ENCODE results near the gene SGCD. TPM values are rescaled to one million over a fixed set of nuclear protein-coding genes. Genes with fewer than 3 reads are reported as not detected.

The SGCD gene
- total and polyA plus RNA-seq, 9 of the 15 experiments (the other 6 are each of a cell fraction or from before 2014, with no cell fraction given), result not detected

GRCh38 chr5:156432830-156433105 is 105.8 kb downstream of the SGCD start:
- WGBS (ENCODE audit: insufficient coverage, low coverage, missing lambda C conversion rate), result 0% methylated on average over 1 of the region's 1 CpG
- H3K9me1 ChIP-seq (ENCODE audit: control insufficient read depth, insufficient read depth, low read length), result no peaks in the 10 kb centered on the region
- no peak overlapping the region for H3K4me3 ChIP-seq
- H2AFZ ChIP-seq (ENCODE audit: low read depth, low read length), result no peak overlapping the region
- ChIA-PET CTCF (ENCODE audit: low intra/inter-chr PET ratio) (no interaction called here), POLR2A (no interaction called here)
- no peak overlapping the region for H3K4me2 ChIP-seq (ENCODE audit: insufficient read depth, low read length)
- no peak for FAIRE-seq
- no peak for ATAC-seq
- intact Hi-C loops (cut with micrococcal nuclease), result no loop called here
- BruUV-seq (replicated peaks), result no TSS peak
- in situ Hi-C loops (cut with MboI), result no loop called here
- H3K27ac ChIP-seq (ENCODE audit: extremely low read depth, low read depth, low read length), result no peak overlapping the region
- DNase-seq (ENCODE audit: extremely low read depth in 1 of 4, low spot score in 3 of 4), result no peak
- H3K9me3 ChIP-seq (replicated peaks; ENCODE audit: control insufficient read depth, insufficient read depth, low read depth, low read length), result no peaks in the 10 kb centered on the region; the same call in 1 of the 2 replicates
- H3K4me1 ChIP-seq (replicated peaks in 1 of 2; ENCODE audit: control insufficient read depth in 2 of 2, insufficient read depth in 2 of 2, low read length in 2 of 2), result no peaks in the 10 kb centered on the region
- H3K9ac ChIP-seq (ENCODE audit: insufficient read depth in 1 of 2, low read depth in 2 of 2, low read length in 2 of 2), result no peak overlapping the region
- no peaks in the 10 kb centered on the region for H3K27me3 ChIP-seq (ENCODE audit: control insufficient read depth in 2 of 2, insufficient read depth in 2 of 2, low read length in 2 of 2)
- H3K79me2 ChIP-seq (ENCODE audit: control insufficient read depth, insufficient read depth, low read length), result no peaks in the 10 kb centered on the region
- H3K36me3 ChIP-seq (ENCODE audit: control insufficient read depth, insufficient read depth, low read length), result no peaks in the 10 kb centered on the region
- no peaks in the 10 kb centered on the region for H4K20me1 ChIP-seq (replicated peaks; ENCODE audit: control insufficient read depth, insufficient read depth, low read length)
- TF ChIP-seq STAT5B (CRISPR knock-in tag; IDR thresholded peaks at IDR 0.05), result no peak
- no peak for TF ChIP-seq ZNF146 (CRISPR knock-in tag; IDR thresholded peaks at IDR 0.05; ENCODE audit: unreplicated experiment)
- TF ChIP-seq E4F1 (CRISPR knock-in tag; IDR thresholded peaks at IDR 0.05; ENCODE audit: borderline replicate concordance), result no peak
- no peak for TF ChIP-seq MCM7 (IDR thresholded peaks at IDR 0.05)
- TF ChIP-seq SIX5 (IDR thresholded peaks at IDR 0.05; ENCODE audit: borderline replicate concordance in 1 of 2, insufficient read depth in 1 of 2, low read depth in 1 of 2, low read length in 2 of 2), result no peak
- TF ChIP-seq ZNF589 (CRISPR knock-in tag; IDR thresholded peaks at IDR 0.05; ENCODE audit: low read depth), result no peak
- no peak for TF ChIP-seq SMARCC2 (IDR thresholded peaks at IDR 0.05; ENCODE audit: low read depth)
- TF ChIP-seq KAT2B (IDR thresholded peaks at IDR 0.05; ENCODE audit: low read depth, low read length), result no peak
- TF ChIP-seq HMG20A (CRISPR knock-in tag; conservative IDR thresholded peaks at IDR 0.05), result no peak
- TF ChIP-seq ZNF766 (CRISPR knock-in tag; conservative IDR thresholded peaks at IDR 0.05), result no peak
- TF ChIP-seq ZNF165 (CRISPR knock-in tag; IDR thresholded peaks at IDR 0.05; ENCODE audit: borderline replicate concordance), result no peak
- no peak for TF ChIP-seq KLF16 (IDR thresholded peaks at IDR 0.05)
- no peak for TF ChIP-seq MBD1 (CRISPR knock-in tag; IDR thresholded peaks at IDR 0.05)
- TF ChIP-seq ZNF217 (CRISPR knock-in tag; IDR thresholded peaks at IDR 0.05), result no peak
- TF ChIP-seq RREB1 (CRISPR knock-in tag; IDR thresholded peaks at IDR 0.05), result no peak
